WERI-Rb-1 (cell line): ENCODE measurements around the gene CRTC2.

Source experiments
- DNase-seq: peaks from one replicate; pipeline ENCODE4 v3.0.0-alpha.2; 2020
- H3K27ac ChIP-seq: fragments of 250-450 bp; sonication (Bioruptor Pico); 2 replicates; pipeline ENCODE4 v1.5.1; 2020; ENCODE audit warnings: mild to moderate bottlenecking, moderate library complexity
- H3K27me3 ChIP-seq: fragments of 250-450 bp; sonication (Bioruptor Pico); 2 replicates; pipeline ENCODE4 v1.5.1; 2021; ENCODE audit warnings: mild to moderate bottlenecking, low read depth, moderate library complexity; ENCODE audit not compliant: insufficient read depth, severe bottlenecking
- H3K36me3 ChIP-seq: fragments of 250-450 bp; sonication (Bioruptor Pico); 2 replicates; pipeline ENCODE4 v1.5.1; 2020; ENCODE audit warnings: mild to moderate bottlenecking, moderate library complexity
- H3K4me3 ChIP-seq: 2 replicates; pipeline ENCODE4 v1.5.1; 2011; ENCODE audit warnings: low read depth, mild to moderate bottlenecking, control low read depth, low read length
- H3K9me3 ChIP-seq: fragments of 250-450 bp; sonication (Bioruptor Pico); 2 replicates; pipeline ENCODE4 v1.5.1; 2021; ENCODE audit warnings: mild to moderate bottlenecking, moderate library complexity; ENCODE audit not compliant: severe bottlenecking
- TF ChIP-seq, protein P1 (sequence below): IDR thresholded peaks from 2 replicates; pipeline ENCODE4 v1.5.1; 2011; ENCODE audit warnings: low read depth, mild to moderate bottlenecking, control low read depth, inconsistent platforms, low read length

Gene CRTC2

DNA sequence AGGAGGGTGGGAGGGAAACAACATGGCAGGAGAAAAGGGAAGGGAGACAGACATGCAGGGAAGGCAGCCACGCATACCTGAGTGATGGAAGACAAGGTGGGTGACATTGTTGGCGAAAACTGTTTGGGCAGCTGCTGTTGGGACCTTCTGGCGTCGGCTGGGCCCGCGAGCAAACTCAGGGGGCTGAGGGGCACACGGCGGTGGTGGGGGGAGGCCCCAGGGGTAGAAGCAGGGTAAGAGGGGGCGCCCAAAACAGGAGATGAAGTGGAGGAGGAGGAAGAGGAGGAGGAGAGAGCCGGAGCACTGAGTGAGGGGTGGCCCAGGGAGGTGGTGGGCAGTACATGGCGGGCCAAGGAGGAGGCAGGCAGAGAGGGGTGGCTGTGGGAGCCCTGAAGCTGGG is 7.2 kb downstream of the CRTC2 start:
- Histone ChIP-seq H3K36me3 (peaks cover 87% of the 10 kb centered on the region), H3K9me3 (no peaks in the 10 kb centered on the region), H3K27me3 (no peaks in the 10 kb centered on the region), H3K27ac (no peak overlapping the region), H3K4me3 (no peak overlapping the region)
- TF ChIP-seq, protein P1, sequence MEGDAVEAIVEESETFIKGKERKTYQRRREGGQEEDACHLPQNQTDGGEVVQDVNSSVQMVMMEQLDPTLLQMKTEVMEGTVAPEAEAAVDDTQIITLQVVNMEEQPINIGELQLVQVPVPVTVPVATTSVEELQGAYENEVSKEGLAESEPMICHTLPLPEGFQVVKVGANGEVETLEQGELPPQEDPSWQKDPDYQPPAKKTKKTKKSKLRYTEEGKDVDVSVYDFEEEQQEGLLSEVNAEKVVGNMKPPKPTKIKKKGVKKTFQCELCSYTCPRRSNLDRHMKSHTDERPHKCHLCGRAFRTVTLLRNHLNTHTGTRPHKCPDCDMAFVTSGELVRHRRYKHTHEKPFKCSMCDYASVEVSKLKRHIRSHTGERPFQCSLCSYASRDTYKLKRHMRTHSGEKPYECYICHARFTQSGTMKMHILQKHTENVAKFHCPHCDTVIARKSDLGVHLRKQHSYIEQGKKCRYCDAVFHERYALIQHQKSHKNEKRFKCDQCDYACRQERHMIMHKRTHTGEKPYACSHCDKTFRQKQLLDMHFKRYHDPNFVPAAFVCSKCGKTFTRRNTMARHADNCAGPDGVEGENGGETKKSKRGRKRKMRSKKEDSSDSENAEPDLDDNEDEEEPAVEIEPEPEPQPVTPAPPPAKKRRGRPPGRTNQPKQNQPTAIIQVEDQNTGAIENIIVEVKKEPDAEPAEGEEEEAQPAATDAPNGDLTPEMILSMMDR, result no peak
- DNase-seq, result no peak

- H3K9me3 ChIP-seq, result no peaks in the 10 kb centered on the region
- peak within 1 kb of the TSS; percentile 77 for H3K27ac ChIP-seq
- H3K27me3 ChIP-seq, result no peaks in the 10 kb centered on the region
- H3K4me3 ChIP-seq, result peak within 1 kb of the TSS; percentile 61
- H3K36me3 ChIP-seq, result peaks cover 82% of the 10 kb centered on the region
- TF ChIP-seq, protein P1, result peak; percentile 100
- DNase-seq, result peak; percentile 98
Observed at GRCh38 chr1:153946622-153947241, 11.7 kb downstream of the CRTC2 start, which contains the start of gene DENND4B. DENND4B (minus strand) TSS chr1:153946718; CDS start chr1:153944374, 2,344 bp downstream.

DNA sequence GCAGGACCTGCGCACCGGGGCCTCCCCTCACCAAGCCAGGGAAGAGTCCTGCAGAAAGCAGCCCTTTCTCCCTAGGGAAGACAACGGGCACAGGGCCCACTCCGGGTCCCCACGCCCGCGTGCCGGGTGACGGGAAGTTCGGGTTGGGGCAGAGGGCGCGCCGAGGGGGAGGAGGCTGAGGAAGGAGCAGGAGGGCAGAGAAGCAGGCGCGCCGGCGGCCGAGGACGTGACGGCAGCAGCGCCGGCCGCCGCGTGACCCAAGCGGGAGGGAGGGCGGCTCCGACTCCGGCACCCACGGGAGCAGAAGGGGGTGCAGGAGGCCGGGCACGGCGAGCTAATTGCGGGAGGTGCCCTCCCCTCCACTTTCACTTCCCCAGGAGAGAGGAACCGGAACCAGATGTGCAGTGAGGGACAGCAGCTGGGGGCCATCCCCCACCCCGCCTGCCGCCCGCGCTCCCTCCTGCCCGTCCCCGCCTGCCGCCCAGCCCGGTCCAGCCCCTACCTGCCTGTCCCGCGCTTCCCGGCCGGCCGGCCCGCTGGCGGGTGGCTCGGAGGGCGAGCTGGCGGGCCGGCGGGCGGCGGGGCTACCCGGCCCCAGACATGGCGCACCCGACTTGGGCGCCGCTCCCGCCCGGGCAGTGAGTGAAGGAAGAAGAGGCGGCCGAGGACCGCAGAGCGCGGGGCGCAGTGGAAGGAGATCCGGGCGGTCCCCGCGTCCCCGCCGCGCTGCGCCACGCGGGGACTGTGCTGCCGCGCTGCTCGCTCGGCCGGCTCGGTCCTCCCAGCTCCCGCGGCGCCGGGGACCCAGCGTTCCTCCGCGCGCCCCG is 12.4 kb downstream of the CRTC2 start:
- peaks cover 82% of the 10 kb centered on the region for H3K36me3 ChIP-seq
- TF ChIP-seq, protein P1, result no peak
- no peaks in the 10 kb centered on the region for H3K9me3 ChIP-seq
- peak overlapping the region; percentile 61 for H3K4me3 ChIP-seq
- peak overlapping the region; percentile 77 for H3K27ac ChIP-seq
- H3K27me3 ChIP-seq, result no peaks in the 10 kb centered on the region
- peak; percentile 78 for DNase-seq

DNA sequence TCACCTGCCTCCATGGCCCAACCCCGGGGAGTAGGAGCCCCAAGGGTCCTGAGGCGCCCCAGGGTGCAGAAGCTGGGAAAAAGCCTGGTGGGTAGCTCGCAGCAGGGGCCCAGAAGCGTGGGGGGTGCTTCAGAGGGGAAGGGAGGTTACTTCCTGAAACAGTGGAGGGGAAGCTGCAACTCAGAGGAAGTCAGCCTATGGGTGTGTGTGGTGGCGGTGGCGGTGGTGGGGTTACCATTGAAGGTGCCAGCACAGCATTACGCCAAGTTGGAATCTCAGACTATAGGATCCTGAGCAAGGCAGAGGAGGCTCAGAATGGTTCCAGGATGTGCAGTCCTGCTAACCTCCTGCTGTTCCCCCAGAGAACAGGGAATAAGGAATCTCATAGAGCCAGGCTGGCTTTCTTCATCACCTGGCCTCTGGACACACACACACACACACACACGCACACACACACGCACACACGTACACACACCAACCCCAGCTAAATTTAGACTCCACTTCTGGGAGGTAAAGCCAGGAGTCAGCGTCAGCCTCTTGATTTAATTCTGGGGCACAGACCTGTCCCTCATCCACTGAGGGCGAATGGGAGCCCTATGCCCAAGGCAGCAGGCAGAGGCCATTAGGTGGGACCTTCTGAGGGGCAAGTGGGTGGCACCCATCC is 13.1 kb downstream of the CRTC2 start:
- no peak for DNase-seq
- Histone ChIP-seq H3K36me3 (peaks cover 82% of the 10 kb centered on the region), H3K4me3 (peak overlapping the region; percentile 61), H3K27me3 (no peaks in the 10 kb centered on the region), H3K9me3 (no peaks in the 10 kb centered on the region), H3K27ac (peak overlapping the region; percentile 77)
- TF ChIP-seq, protein P1, result no peak

DNA sequence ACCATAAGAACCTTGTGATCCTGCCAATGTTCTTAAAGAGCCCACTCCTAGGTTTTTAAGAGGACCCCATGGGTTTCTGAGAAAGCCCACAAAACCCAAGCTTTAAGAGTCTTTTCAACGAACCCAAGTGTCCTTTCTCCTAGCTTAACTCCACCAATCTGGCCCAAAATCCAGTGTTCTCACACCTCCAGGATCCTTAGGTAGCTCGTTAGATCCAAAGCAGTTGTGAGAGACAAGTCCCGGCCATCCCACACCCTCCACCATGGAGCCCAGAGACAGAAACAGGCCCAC is 13.6 kb downstream of the CRTC2 start:
- Histone ChIP-seq H3K27ac (no peak overlapping the region), H3K36me3 (peaks cover 82% of the 10 kb centered on the region), H3K9me3 (no peaks in the 10 kb centered on the region), H3K27me3 (no peaks in the 10 kb centered on the region), H3K4me3 (no peak overlapping the region)
- DNase-seq, result no peak
- TF ChIP-seq, protein P1, result no peak
